Dedifferentiated amniotic fluid mesenchymal stem cell (primary cell): ENCODE measurements around the gene ZNF460.
A peak's percentile ranks its signal among the peaks of the same experiment; 100 is the strongest.
"Not testable (repeated sequence)": the region's sequence is repeated elsewhere in the genome, so short reads cannot be mapped to it uniquely, and the experiment has no call there.

Experiments
- DNase-seq: peaks from one replicate; pipeline ENCODE4 v3.0.0-alpha.2; 2016; ENCODE audit errors: extremely low spot score

ZNF460 gene

DNA sequence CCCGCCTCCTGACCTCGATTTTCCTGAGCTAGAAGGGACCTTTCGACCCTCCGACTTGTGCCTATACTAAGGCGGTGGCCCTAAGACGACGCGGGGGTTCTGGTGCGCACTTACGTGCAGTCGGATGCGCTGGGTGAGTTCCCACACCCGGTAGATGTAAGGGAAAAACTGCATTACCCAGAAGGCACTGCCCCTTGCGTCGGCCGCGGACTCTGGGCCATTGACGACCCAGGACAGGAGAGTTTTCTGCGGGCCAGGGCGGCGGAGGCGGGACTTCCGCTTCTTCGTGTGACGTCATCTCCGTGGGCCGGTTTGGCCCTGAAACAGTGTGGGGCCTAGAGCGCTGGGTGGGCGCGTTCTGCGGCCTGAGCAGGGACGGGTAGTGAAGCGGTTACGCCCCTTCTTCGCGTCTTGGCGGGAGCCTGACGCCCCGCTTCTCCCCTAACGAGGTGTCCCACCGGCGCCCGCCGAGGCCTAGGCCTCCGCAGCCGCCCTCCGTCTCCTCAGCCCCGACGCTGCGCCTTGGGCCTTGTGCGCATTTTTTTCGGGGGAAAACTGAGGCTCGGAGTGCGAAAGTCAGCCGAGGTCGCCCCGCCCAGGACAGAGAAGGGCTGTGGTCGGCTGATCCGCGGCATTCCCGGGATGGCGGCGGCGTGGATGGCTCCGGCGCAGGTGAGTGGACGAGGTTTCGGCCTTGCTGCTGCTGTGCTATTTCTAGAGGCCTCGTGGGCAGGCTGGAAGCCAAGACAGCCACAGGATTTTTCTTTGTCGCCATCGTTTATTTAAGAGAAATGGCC is at the start of gene ZNF460:
TSS of gene ZNF460 (plus strand) at position 321 of the 797 bp plus-strand sequence. CDS start at position 643, 322 bp downstream.
- DNase-seq = peak; percentile 97

DNA sequence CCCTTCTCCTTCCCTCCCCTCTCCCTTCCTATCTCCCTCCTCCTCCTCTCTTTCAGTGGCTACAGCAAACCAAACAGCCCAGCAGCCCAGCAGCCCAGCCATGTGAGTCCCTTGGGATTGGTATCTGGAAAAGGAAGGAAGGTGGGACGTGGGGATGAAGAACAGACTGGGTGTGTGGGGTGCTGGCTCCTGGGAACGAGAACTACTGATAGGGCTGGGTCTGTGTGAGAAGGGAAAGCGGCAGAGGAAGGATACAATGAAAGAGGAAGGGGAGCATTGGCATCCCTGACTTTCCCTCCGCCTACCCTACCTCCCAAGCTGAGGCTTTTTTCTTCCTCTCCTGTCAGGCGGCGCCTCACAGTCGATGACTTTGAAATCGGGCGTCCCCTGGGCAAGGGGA is 48.6 kb upstream of the ZNF460 start:
- DNase-seq = no peak

DNA sequence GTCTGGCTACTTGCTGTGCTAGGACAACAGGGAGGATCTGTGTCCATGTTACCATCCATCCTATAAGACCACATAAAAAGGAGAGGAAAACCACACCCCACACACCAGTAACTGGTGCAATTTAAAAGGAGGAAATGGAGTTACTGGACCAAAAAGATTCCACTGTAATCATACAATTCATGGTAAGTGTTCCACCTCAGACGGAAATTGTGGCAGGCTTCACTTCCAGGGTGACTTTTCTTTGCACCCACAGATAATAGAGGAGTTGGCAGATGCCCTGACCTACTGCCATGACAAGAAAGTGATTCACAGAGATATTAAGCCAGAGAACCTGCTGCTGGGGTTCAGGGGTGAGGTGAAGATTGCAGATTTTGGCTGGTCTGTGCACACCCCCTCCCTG is 47.1 kb upstream of the ZNF460 start:
- DNase-seq = no peak

DNA sequence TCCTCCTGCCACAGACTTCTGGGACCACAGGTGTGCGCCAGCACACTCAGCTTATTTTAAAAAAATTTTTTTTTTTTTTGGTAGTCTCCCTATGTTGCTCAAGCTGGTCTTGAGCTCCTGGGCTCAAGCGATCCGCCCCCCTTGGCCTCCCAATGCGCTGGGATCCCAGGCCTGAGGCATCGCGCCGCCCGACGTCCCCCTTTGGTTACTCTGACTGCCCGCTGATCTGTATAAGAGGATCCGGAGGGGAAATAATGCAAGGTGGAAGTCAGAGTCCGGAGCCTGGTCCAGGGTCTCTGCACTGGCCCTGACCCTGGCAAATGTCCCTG is 40.3 kb upstream of the ZNF460 start:
- DNase-seq = no peak

DNA sequence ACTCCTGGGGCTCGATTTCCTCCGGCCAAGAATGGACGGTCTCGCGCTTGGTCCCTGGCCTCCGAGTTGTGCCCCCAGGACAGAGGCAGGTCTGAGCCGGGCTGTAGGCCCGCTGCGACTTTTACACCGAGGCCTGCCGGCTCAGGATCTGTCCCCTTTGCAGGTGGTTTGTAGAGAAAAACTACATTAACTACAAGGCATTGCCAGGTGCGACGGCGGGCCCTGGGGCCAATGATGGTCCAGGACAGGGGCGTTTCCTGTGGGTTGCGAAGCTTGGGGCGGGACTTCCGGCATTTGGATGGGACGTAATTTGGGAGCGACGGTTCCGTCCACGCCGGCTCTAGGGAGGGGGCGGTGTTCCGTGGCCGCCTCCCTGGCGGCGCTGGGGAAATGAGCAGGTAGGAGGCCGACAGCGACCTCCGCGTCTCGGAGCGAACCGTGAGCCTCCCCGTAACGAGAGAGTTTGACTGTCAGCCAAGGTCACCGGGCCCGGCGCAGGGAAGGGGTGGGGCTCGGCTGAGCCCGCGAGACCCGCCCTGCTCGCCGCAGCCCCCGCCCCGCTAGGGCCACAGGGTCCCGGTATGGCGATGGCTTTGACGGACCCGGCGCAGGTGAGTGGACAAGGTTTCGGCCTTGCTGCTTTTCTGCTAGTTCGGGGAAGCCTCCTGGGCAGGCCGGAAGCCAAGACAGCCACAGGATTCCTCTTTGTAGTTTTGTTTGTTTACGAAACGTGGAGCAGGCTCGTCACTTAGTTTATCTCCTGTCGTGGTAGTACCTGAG is 39.8 kb upstream of the ZNF460 start, which contains the start of gene ZNF805:
TSS of gene ZNF805 (plus strand) at position 322 of the 780 bp plus-strand sequence. CDS start at position 582, 260 bp downstream.
- DNase-seq = peak; percentile 86

DNA sequence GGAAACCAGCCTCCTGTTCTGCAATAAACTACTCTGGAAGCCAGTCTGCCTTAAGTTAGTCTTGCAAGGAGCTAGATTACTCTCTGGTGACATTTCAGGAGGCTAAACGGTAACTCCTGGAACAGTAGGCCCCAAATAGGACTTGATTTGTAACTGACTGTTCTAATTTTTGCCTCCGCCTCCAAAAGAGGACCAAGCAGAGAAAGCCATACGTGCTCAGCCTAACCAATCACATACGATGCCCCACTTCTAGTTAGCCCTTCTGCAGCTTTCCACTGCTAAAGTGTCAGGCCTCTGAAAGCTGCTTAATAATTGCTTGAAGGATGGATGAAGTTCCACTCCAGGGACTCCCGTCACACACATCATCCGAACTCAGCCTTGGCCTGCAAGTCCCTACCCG is 39.1 kb upstream of the ZNF460 start:
- DNase-seq = no peak

DNA sequence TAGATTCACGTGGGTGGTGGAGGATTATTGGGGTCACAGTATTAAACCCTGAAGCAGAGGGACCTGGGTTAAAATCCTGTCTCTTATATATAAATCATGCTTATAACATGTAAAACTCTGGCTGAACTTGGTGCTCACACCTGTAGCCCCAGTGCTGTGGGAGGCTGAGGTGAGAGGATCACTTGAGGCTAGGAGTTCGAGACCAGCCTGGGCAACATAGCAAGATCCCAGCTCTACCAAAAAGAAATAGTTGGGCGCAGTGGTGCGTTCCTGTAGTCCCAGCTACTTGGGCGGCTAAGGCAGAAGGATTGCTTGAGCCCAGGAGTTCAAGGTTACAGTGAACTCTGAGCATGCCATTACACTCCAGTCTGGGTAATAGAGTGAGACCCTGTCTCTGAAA is 37.5 kb upstream of the ZNF460 start:
- no peak for DNase-seq

DNA sequence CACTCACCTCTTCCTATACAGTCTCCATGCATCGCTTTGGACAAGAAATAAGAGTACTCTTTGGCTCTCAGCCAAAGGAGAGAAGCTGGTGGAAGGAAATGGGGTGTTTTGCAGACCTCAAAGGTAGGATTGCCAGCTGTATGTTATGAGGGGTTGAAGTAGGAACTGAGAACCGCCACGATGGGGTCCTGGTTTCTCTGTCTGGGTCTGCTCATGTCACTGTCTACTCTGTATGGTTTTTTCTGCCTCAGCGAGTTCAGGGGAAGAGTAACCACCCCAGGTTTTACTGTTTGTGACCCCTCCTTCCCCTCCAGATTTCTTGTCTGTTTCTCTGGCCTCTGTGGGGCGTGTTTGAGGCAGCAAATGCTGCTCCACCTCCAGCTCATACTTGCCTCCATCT is 35.8 kb upstream of the ZNF460 start:
- DNase-seq = no peak

DNA sequence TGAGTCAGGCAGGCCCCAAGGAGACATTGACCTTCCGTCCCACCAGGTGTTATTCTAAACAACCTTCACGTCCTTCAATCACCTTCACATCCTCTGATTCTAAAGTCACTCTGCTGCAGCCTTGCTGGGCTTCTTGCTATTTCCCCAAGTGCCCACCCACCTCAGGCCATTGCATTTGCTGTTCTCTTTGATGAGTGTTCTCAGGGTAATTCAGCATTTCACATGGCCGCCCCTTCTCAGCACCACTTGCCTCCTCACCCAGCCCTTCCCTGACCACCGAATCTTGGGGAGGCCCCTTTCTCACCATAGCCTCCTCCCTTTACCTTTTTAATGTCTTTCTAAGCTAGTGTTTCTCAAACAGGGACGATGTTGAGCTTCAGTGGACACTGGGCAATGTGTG is 35.2 kb upstream of the ZNF460 start:
- DNase-seq = no peak

DNA sequence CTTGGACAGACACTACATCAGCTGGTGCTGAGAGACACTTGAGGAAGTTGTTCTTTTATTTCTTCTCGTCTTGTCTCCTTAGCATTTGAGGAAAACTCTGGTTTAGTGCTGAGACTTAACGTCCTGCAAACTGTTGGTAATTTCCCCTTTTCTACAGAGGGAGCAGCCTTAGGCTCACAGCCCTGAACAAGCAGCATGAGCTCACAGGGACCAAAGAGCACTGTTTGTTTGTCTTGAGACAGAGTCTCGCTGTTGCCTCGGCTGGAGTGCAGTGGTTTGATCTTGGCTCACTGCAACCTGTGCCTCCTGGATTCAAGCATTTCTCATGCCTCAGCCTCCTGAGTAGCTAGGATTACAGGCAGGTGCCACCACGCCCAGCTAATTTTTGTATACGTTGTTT is 34.3 kb upstream of the ZNF460 start:
- DNase-seq = no peak

DNA sequence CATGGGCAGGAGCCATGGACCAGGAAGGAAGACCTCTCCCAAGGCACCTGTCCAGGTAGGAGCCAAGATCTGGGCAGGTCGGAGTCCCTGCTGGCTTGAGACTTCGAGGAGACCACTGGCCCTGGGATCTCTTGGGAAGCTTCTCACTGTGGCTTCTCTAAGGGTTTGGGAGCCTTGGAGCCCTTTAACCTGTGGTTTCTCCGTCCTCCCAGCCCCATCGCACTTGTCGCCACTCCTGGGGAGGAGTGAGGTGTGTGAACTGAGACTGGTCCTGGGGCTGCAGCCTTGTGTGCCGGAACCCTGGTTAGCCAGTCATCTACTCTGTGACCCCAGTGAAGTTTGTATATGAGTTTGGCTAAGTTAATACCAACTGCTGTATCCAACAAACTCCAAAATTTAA is 31.6 kb upstream of the ZNF460 start:
- DNase-seq = no peak

DNA sequence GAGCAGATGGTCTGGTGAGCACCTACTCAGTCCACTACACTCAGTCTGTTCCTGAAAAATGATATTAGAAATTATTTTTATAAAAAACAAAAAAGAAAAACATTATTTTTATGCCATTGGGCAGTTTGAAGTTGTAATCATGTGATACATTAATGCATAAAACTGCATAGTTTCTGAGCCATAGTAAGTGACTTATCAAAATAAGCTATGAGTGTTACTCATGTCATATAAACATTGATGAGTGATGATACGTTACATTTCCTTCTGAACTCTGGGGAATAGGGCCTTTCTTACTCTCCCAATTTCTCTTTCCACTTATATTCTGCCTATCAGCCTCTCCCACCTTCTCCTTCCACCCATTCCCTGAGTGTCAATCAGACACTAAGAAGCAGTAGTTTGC is 31.0 kb upstream of the ZNF460 start:
- DNase-seq = no peak

DNA sequence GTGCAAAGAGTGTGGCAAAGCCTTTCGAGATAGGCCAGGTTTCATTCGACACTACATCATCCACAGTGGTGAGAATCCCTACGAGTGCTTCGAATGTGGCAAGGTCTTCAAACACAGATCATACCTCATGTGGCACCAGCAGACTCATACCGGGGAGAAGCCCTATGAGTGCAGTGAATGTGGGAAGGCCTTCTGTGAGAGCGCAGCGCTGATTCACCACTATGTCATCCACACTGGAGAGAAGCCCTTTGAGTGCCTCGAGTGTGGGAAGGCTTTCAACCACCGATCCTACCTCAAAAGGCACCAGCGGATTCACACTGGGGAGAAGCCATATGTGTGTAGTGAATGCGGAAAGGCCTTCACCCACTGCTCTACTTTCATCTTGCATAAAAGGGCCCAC is 26.5 kb upstream of the ZNF460 start:
- DNase-seq = not testable (repeated sequence)

DNA sequence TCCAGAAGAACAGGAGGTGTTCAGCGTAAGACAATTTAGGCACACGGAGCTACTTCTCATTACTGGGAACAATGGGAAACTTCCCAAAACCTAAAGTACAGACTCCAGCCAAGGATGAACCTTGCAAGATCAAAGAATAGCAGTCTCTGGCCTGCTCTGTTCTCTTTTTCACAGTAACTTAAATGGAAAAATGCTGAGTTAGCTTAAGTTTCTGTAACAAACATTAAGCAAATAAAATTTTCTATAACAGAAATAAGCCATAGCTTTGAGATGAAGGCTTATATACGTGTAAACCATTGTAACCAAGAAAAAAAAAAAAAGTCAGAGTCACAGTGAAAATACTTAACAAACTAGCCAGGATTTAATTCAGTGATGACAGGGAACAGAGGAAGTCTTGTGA is 18.2 kb upstream of the ZNF460 start:
- DNase-seq = no peak

DNA sequence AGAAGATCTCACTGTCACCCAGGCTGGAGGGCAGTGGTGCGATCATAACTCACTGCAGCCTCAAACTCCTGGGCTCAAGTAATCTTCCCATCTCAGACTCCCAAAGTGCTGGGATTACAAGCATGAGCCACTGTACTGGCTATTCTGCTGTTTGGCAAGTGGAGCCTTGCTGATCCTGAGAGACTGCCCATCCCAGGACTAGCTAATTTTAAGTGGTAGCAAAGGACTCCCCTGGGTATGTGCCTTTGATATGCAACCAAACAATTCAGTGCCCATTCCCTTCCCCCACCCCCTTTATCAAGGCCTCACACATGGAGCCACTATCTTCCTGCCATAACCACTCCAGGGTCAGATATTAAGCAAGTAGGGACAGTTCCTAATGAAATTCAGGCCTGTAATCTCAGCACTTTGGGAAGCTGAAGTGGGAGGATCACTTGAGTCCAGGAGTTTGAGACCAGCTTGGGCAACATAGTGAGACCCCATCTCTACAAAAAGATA is 17.0 kb upstream of the ZNF460 start:
- no peak for DNase-seq

DNA sequence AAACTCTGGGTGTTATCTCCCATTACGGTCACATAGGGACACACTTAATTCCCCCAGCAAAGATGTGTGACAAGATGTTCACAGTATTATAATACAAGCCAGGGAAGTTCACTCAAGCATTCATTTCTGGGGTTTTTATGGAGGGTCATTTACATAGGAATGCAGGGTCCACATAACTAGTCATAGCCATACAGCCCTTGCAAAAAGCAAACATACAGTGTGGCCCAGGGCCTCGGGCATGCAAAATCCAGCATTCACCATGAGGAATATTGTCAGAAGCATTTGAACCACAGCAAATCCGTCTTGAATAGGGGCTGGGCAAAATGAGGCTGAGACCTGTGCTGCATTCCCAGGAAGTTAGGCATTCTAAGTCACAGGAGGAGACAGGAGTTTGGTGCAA is 13.0 kb upstream of the ZNF460 start:
- DNase-seq = no peak

DNA sequence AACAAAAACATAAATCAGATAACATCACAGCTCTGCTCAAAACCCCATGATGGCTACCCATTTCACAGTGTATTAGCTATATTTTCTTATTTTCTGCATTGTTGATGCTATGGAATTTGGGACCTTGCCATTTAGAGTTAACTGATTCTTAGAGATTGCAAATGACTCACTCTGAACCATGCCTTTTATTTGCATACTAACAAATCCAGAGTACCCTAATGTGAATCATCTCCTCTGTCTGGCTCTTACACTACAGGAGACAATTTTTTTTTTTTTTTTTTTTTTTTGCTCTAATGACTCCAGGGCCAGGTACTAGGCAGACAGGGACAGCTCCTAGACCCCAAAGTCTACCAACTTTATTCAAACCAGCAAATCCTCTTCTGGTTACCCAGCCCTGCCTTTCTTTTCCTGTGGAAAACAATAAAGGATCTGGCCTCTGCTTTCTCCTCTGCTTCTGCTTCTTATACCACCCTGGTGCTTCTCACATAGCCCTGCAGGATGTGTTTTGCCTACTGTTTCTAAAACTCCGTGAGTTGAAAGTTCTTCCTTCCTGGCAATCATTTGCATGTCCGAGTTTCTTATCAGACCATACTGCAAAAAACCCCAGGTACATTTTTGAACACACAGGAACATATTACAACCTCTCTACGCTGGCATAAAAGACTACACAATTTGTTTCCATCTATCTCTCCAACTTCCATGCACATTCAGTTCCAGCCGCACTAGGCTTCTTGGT is 10.6 kb upstream of the ZNF460 start:
- peak; percentile 64 for DNase-seq

DNA sequence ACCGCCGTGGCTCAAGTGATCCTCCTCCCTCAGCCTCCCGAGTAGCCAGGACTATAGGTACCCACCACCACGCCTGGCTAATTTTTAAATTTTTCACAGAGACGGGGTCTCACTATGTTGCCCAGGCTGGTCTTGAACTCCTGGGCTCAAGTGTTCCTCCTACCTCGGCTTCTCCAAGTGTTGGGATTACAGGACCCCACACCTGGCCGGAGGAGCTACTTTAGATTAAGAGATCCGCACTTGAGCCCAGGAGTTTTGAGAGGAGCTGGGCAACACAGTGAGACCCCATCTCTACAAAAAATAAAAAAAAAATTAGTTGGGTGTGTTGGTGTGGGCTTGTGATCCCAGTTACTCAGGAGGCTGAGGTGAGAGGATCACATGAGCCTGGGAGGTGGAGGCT is 9.0 kb upstream of the ZNF460 start:
- no peak for DNase-seq

DNA sequence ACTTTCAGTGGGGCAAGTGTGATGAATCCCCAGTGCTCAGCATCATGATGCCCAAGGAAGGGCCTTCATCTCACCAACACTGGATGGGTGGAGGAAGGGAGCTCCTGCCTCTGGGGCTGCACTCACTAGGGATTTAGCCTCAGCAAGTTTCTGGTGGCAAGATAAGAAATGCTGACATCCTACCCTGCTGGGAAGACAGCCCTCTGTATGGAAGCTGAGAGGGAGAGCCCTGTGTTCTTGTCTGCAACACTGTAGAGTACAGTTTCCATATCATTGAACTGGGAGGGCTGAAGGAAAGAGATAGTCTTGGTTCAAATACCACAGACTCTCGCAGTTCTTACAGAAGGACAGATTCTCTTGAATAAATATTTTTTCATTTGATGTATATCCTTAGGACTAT is 7.3 kb upstream of the ZNF460 start:
- no peak for DNase-seq

DNA sequence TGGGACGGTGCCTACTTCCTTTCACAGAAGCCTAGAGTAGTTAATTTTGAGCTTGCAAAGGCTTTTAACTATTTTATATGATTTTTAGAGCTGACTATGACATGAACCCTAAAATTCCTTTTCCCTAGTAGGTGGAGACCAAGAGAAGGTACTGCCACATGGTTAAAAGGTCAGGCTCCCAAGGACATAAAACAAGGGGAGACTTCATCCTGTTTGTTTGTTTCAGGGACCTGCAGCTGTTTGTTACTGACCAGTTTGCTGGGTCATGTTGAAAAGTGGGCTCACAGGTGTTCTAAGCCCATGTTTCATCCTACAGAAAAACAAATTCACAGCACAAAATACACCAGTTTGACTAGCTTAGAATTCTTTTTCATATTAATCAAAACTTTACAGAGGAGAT is 3.9 kb upstream of the ZNF460 start:
- no peak for DNase-seq

DNA sequence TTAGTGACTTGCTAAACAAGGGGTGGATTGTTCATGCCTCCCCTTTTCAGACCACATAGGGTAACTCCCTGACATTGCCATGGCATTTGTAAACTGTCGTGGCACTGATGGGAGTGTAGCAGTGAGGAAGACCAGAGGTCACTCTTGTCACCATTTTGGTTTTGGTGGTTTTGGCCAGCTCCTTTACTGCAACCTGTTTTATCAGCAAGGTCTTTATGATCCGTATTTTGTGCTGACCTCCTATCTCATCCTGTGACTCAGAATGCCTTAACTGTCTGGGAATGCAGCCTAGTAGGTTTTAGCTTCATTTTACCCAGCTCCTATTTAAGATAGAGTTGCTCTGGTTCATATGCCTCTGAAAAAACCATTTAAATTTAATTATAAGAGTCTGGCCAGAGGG is 1.8 kb upstream of the ZNF460 start:
- not testable (repeated sequence) for DNase-seq

DNA sequence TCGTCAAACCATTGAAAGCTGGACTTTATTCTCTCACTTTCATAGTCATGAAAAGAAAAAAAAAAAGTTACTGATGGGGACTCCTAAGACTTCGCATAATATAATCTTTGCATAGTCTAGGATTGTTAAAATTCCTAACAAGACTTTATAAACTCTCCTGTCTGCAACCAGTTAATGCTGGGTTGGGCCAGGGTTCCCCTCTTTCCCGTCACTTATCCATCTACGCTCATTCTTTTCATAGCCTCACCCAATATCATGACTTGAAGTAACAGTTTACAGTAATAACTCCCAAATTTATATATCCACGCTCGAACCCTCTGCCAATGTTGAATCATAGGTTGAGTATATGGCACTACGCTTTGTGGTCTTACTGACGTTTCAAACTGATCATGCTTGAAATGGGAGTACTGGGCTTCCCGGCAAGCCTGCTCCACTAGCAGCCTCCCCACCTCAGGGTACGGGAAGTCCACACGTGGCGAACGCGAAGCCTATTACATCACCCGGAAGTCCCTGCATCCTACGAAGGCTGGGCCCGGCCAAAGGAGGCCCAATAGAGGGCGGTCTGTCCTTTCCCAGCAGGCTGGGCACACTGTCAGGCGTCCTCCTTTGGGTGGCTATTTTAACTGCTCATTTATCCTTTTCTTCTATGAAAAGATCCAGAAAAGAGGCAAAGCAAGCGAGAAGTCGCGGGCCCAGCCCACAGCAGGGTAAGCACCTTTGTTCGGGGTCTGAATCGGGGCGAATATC is 694 bp upstream of the ZNF460 start:
- peak; percentile 96 for DNase-seq
